Kasumi-1 (cell line): ENCODE data around the gene LCP2.

ENCODE experiments used
- DNase-seq, 2 experiments: peaks; one replicate each; lab custom pipeline; 2025; lab: John Stamatoyannopoulos, UW

The LCP2 gene

GRCh38 chr5:170296036-170296934 lies 1.3 kb downstream of the LCP2 start:
- no peak for DNase-seq

- DNase-seq, result no peak
These were observed 3.0 kb downstream of the LCP2 start for GRCh38 chr5:170294556-170294955.

- no peak for DNase-seq
These were observed 3.5 kb downstream of the LCP2 start for GRCh38 chr5:170294057-170294456.

- DNase-seq, result peak; percentile 63 to 70
These were observed 4.3 kb downstream of the LCP2 start for GRCh38 chr5:170293273-170293672.

GRCh38 chr5:170292179-170293104 lies 5.1 kb downstream of the LCP2 start:
- DNase-seq, result no peak

- no peak for DNase-seq
These were observed 7.1 kb downstream of the LCP2 start for GRCh38 chr5:170290498-170290897.

- DNase-seq, result peak in 1 of 2 experiments; percentile 15
These were observed 7.8 kb downstream of the LCP2 start for GRCh38 chr5:170289764-170290163.

GRCh38 chr5:170289121-170289520 lies 8.5 kb downstream of the LCP2 start:
- no peak for DNase-seq

GRCh38 chr5:170288551-170288950 lies 9.0 kb downstream of the LCP2 start:
- no peak for DNase-seq

- no peak for DNase-seq
These were observed 9.4 kb downstream of the LCP2 start for GRCh38 chr5:170288151-170288550.

- DNase-seq, result peak; percentile 75 to 77
These were observed 10.0 kb downstream of the LCP2 start for GRCh38 chr5:170287532-170287931.

GRCh38 chr5:170286386-170286925 lies 11.1 kb downstream of the LCP2 start:
- DNase-seq, result no peak

GRCh38 chr5:170285181-170285580 lies 12.4 kb downstream of the LCP2 start:
- DNase-seq, result no peak

- no peak for DNase-seq
These were observed 13.3 kb downstream of the LCP2 start for GRCh38 chr5:170284231-170284630.

- no peak for DNase-seq
These were observed 14.3 kb downstream of the LCP2 start for GRCh38 chr5:170283296-170283695.

- DNase-seq, result peak in 1 of 2 experiments; percentile 5
These were observed 17.5 kb downstream of the LCP2 start for GRCh38 chr5:170280011-170280493.

- DNase-seq, result no peak
These were observed 18.1 kb downstream of the LCP2 start for GRCh38 chr5:170279459-170279817.

- DNase-seq, result peak; percentile 98 to 99
These were observed 18.7 kb downstream of the LCP2 start for GRCh38 chr5:170278611-170279458.

- DNase-seq, result peak in 1 of 2 experiments; percentile 32
These were observed 19.7 kb downstream of the LCP2 start for GRCh38 chr5:170277867-170278281.

- no peak for DNase-seq
These were observed 21.4 kb downstream of the LCP2 start for GRCh38 chr5:170276140-170276539.

GRCh38 chr5:170275376-170275994 lies 22.1 kb downstream of the LCP2 start:
- DNase-seq, result no peak
